Keratinocyte (primary cell): ENCODE data around the gene ENTHD1. TPM values are rescaled to one million over a fixed set of nuclear protein-coding genes. Genes with fewer than 3 reads are reported as not detected.

Experiments
- DNase-seq: peaks from one replicate; pipeline ENCODE4 v3.0.0-alpha.2; 2011; ENCODE audit warnings: low read depth, missing footprints, low spot score
- FAIRE-seq: peaks from 2 replicates; lab custom pipeline; 2011; peaks lifted over from hg19 to GRCh38; lab: Jason Lieb, UNC
- H2AFZ ChIP-seq: 2 replicates; pipeline ENCODE4 v1.6.0; 2012; ENCODE audit warnings: low read length, control low read depth, inconsistent platforms; ENCODE audit not compliant: control insufficient read depth
- H3K27ac ChIP-seq: 2 replicates; pipeline ENCODE4 v1.5.1; 2011; ENCODE audit warnings: low read length; ENCODE audit not compliant: control insufficient read depth, insufficient read depth
- H3K27me3 ChIP-seq: 3 replicates; pipeline ENCODE4 v1.6.0; 2011; ENCODE audit warnings: low read length; ENCODE audit not compliant: control insufficient read depth, insufficient read depth; ENCODE audit errors: extremely low read depth
- H3K36me3 ChIP-seq, 2 experiments: 2 replicates in 1 of 2; 3 replicates in 1 of 2; pipeline ENCODE4 v1.5.1; 2011; ENCODE audit warnings: low read length in 2 of 2, mild to moderate bottlenecking in 1 of 2; ENCODE audit not compliant: control insufficient read depth in 2 of 2, insufficient read depth in 2 of 2; ENCODE audit errors: extremely low read depth in 1 of 2
- H3K4me1 ChIP-seq: 3 replicates; pipeline ENCODE4 v1.5.1; 2011; ENCODE audit warnings: low read length; ENCODE audit not compliant: control insufficient read depth, insufficient read depth; ENCODE audit errors: extremely low read depth
- H3K4me2 ChIP-seq: 3 replicates; pipeline ENCODE4 v1.6.0; 2011; ENCODE audit warnings: low read depth, low read length; ENCODE audit not compliant: control insufficient read depth, insufficient read depth; ENCODE audit errors: extremely low read depth
- H3K4me3 ChIP-seq, 3 experiments: fragments of 200-600 bp in 1 of 3; sonication (generic) in 1 of 3; 2 replicates in 2 of 3; 3 replicates in 1 of 3; pipeline ENCODE4 v1.5.1; 2011 to 2016; ENCODE audit warnings: low read length in 3 of 3, mild to moderate bottlenecking in 3 of 3, control low read depth in 2 of 3, inconsistent platforms in 1 of 3, low read depth in 1 of 3, mixed read lengths in 1 of 3, mixed run types in 1 of 3, moderate library complexity in 1 of 3; ENCODE audit not compliant: control insufficient read depth in 2 of 3, insufficient read depth in 2 of 3; ENCODE audit errors: extremely low read depth in 1 of 3
- H3K79me2 ChIP-seq: 2 replicates; pipeline ENCODE4 v1.6.0; 2012; ENCODE audit warnings: low read length; ENCODE audit not compliant: control insufficient read depth, insufficient read depth
- H3K9ac ChIP-seq: 3 replicates; pipeline ENCODE4 v1.6.0; 2011; ENCODE audit warnings: low read length; ENCODE audit not compliant: control insufficient read depth, insufficient read depth; ENCODE audit errors: extremely low read depth
- H3K9me1 ChIP-seq: 3 replicates; pipeline ENCODE4 v1.6.0; 2011; ENCODE audit warnings: low read length; ENCODE audit not compliant: control insufficient read depth, insufficient read depth; ENCODE audit errors: extremely low read depth
- H3K9me3 ChIP-seq: 2 replicates; pipeline ENCODE4 v1.5.1; 2012; ENCODE audit warnings: low read depth, low read length; ENCODE audit not compliant: control insufficient read depth
- H4K20me1 ChIP-seq: 3 replicates; pipeline ENCODE4 v1.6.0; 2011; ENCODE audit warnings: low read length; ENCODE audit not compliant: control insufficient read depth, insufficient read depth; ENCODE audit errors: extremely low read depth
- EZH2 ChIP-seq: IDR thresholded peaks from one replicate; pipeline ENCODE4 v1.6.1; 2012; ENCODE audit warnings: inconsistent platforms, mild to moderate bottlenecking, low read length, moderate library complexity
- dilution Hi-C: fragments of 300-500 bp; cut with MboI; formaldehyde crosslinking; loops from one replicate; pipeline ENCODE4 v1.7.0; 2020; ENCODE audit warnings: low sequenced_read_pairs; ENCODE audit not compliant: extremely low pct_ligation_motif_present
- polyA plus RNA-seq, 5 experiments: library from polyadenylated mRNA; depleted of rRNA in 3 of 5; stranded (reverse) in 3 of 5; stranded (forward) in 1 of 5; unstranded in 1 of 5; fragments of >200 nt; gene quantifications; 1 replicate in 1 of 5; 2 replicates in 3 of 5; 3 replicates in 1 of 5; pipeline versions ENCODE4 v1.2.1 to v1.2.3, GENCODE V29; 2011 to 2012; ENCODE audit warnings: missing spikeins in 2 of 5, low read depth in 1 of 5, low replicate concordance in 1 of 5
- TF ChIP-seq, protein P1 (sequence below), 3 experiments: IDR thresholded peaks in 1 of 3; conservative IDR thresholded peaks in 1 of 3; optimal IDR thresholded peaks in 1 of 3; 2 replicates in 2 of 3; 3 replicates in 1 of 3; pipeline versions ENCODE3 to v1.5.1; 2011; ENCODE audit warnings: low read length in 3 of 3, mild to moderate bottlenecking in 3 of 3, moderate library complexity in 2 of 3, control low read depth in 1 of 3, inconsistent platforms in 1 of 3; ENCODE audit not compliant: insufficient read depth in 2 of 3; ENCODE audit errors: extremely low read depth in 1 of 3

The ENTHD1 gene
- polyA plus RNA-seq, 1 donor (not counting 4 experiments of a cell fraction or from before 2014, with no cell fraction given), result not detected

DNA sequence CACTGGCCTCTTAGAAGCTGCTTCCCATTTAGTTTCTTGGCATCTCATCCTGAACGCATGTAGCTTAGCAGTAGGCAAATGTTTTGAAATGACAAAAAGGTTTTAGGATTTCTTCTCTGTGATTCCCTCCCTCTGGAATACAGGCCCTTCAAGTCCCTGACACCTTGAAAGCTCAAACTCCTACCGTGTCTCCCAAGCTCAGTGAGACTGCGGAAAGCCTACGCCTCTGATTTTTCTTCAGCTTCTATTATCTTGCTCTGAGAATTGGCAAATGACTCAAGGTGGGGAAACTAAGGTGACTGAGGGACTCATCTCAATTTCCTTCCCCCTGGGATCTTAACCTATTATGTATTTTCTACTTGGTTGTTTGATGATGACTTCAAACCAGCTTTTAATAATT, 130.3 kb downstream of the ENTHD1 start:
- H4K20me1 ChIP-seq, result no peaks in the 10 kb centered on the region
- no peaks in the 10 kb centered on the region for H3K9me3 ChIP-seq
- no peaks in the 10 kb centered on the region for H3K79me2 ChIP-seq
- no peaks in the 10 kb centered on the region for H3K36me3 ChIP-seq
- DNase-seq, result no peak
- no peak overlapping the region for H3K27ac ChIP-seq
- no peak for FAIRE-seq
- H3K4me1 ChIP-seq, result no peaks in the 10 kb centered on the region
- no peak for TF ChIP-seq EZH2
- TF ChIP-seq, protein P1, sequence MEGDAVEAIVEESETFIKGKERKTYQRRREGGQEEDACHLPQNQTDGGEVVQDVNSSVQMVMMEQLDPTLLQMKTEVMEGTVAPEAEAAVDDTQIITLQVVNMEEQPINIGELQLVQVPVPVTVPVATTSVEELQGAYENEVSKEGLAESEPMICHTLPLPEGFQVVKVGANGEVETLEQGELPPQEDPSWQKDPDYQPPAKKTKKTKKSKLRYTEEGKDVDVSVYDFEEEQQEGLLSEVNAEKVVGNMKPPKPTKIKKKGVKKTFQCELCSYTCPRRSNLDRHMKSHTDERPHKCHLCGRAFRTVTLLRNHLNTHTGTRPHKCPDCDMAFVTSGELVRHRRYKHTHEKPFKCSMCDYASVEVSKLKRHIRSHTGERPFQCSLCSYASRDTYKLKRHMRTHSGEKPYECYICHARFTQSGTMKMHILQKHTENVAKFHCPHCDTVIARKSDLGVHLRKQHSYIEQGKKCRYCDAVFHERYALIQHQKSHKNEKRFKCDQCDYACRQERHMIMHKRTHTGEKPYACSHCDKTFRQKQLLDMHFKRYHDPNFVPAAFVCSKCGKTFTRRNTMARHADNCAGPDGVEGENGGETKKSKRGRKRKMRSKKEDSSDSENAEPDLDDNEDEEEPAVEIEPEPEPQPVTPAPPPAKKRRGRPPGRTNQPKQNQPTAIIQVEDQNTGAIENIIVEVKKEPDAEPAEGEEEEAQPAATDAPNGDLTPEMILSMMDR (optimal IDR thresholded peaks at IDR 0.05 in 1 of 3, IDR thresholded peaks at IDR 0.05 in 1 of 3, conservative IDR thresholded peaks at IDR 0.05 in 1 of 3; ENCODE audit: extremely low read depth in 1 of 3, insufficient read depth in 2 of 3, low read length in 3 of 3), result no peak
- peaks cover 4% of the 10 kb centered on the region for H3K27me3 ChIP-seq
- no peak overlapping the region for H3K9ac ChIP-seq
- no peaks in the 10 kb centered on the region for H3K9me1 ChIP-seq
- dilution Hi-C loops, result no loop called here
- no peak overlapping the region for H3K4me2 ChIP-seq
- H3K4me3 ChIP-seq, result no peak overlapping the region
- H2AFZ ChIP-seq, result no peak overlapping the region

- Histone ChIP-seq H3K9me3 (no peaks in the 10 kb centered on the region), H4K20me1 (no peaks in the 10 kb centered on the region), H3K79me2 (no peaks in the 10 kb centered on the region), H3K36me3 (no peaks in the 10 kb centered on the region), H3K27ac (no peak overlapping the region), H3K27me3 (peaks cover 6% of the 10 kb centered on the region), H3K4me1 (no peaks in the 10 kb centered on the region), H3K4me2 (no peak overlapping the region), H3K9ac (no peak overlapping the region), H2AFZ (no peak overlapping the region), H3K4me3 (no peak overlapping the region), H3K9me1 (no peaks in the 10 kb centered on the region)
- no peak for DNase-seq
- no peak for TF ChIP-seq EZH2
- TF ChIP-seq, protein P1 (optimal IDR thresholded peaks at IDR 0.05 in 1 of 3, IDR thresholded peaks at IDR 0.05 in 1 of 3, conservative IDR thresholded peaks at IDR 0.05 in 1 of 3; ENCODE audit: extremely low read depth in 1 of 3, insufficient read depth in 2 of 3, low read length in 3 of 3), result no peak
- no peak for FAIRE-seq
- dilution Hi-C loops, result no loop called here
These were observed 142.8 kb downstream of the ENTHD1 start for GRCh38 chr22:39750759-39751158.
